ENCODE measurements around the gene NOX3. TPM values are rescaled to one million over a fixed set of nuclear protein-coding genes. Genes with fewer than 3 reads are reported as not detected.

NOX3 gene
- total RNA-seq, 1 donor from 2014 or later = not detected

GRCh38 chr6:155399062-155399744 is 56.4 kb downstream of the NOX3 start:
- intact Hi-C loops (cut with DNase I) = no loop called here
- H3K27me3 ChIP-seq (ENCODE audit: low read depth) = no peaks in the 10 kb centered on the region
- H3K4me1 ChIP-seq = no peaks in the 10 kb centered on the region
- TF ChIP-seq CTCF (IDR thresholded peaks at IDR 0.05) = no peak
- DNase-seq (no peak), ATAC-seq (no peak)
- H3K36me3 ChIP-seq = no peaks in the 10 kb centered on the region
- no peaks in the 10 kb centered on the region for H3K9me3 ChIP-seq
- H3K27ac ChIP-seq = no peak overlapping the region
- no peak overlapping the region for H3K4me3 ChIP-seq

GRCh38 chr6:155398701-155399061 is 57.0 kb downstream of the NOX3 start:
- no peaks in the 10 kb centered on the region for H3K9me3 ChIP-seq
- intact Hi-C loops (cut with DNase I) = no loop called here
- DNase-seq (no peak), ATAC-seq (no peak)
- no peak overlapping the region for H3K4me3 ChIP-seq
- H3K4me1 ChIP-seq = no peaks in the 10 kb centered on the region
- TF ChIP-seq CTCF (IDR thresholded peaks at IDR 0.05) = no peak
- no peak overlapping the region for H3K27ac ChIP-seq
- H3K27me3 ChIP-seq (ENCODE audit: low read depth) = no peaks in the 10 kb centered on the region
- H3K36me3 ChIP-seq = no peaks in the 10 kb centered on the region

GRCh38 chr6:155398221-155398620 is 57.4 kb downstream of the NOX3 start:
- intact Hi-C loops (cut with DNase I) = no loop called here
- Histone ChIP-seq H3K36me3 (no peaks in the 10 kb centered on the region), H3K9me3 (no peaks in the 10 kb centered on the region), H3K4me1 (no peaks in the 10 kb centered on the region), H3K4me3 (no peak overlapping the region), H3K27ac (no peak overlapping the region), H3K27me3 (ENCODE audit: low read depth) (no peaks in the 10 kb centered on the region)
- ATAC-seq (no peak), DNase-seq (no peak)
- TF ChIP-seq CTCF (IDR thresholded peaks at IDR 0.05) = no peak

GRCh38 chr6:155397172-155397705 is 58.4 kb downstream of the NOX3 start:
- Histone ChIP-seq H3K9me3 (no peaks in the 10 kb centered on the region), H3K27me3 (ENCODE audit: low read depth) (no peaks in the 10 kb centered on the region), H3K4me3 (no peak overlapping the region), H3K27ac (no peak overlapping the region), H3K4me1 (no peaks in the 10 kb centered on the region), H3K36me3 (no peaks in the 10 kb centered on the region)
- intact Hi-C loops (cut with DNase I) = no loop called here
- ATAC-seq (no peak), DNase-seq (no peak)
- no peak for TF ChIP-seq CTCF (IDR thresholded peaks at IDR 0.05)

- ATAC-seq (no peak), DNase-seq (no peak)
- Histone ChIP-seq H3K36me3 (no peaks in the 10 kb centered on the region), H3K4me3 (no peak overlapping the region), H3K9me3 (no peaks in the 10 kb centered on the region), H3K4me1 (no peaks in the 10 kb centered on the region), H3K27me3 (ENCODE audit: low read depth) (no peaks in the 10 kb centered on the region), H3K27ac (no peak overlapping the region)
- TF ChIP-seq CTCF (IDR thresholded peaks at IDR 0.05) = no peak
- intact Hi-C loops (cut with DNase I) = no loop called here
These were observed 59.0 kb downstream of the NOX3 start for GRCh38 chr6:155396605-155397004.

Data from lower lobe of right lung (tissue), 2 donors.